Omental fat pad (tissue), 4 donors: ENCODE measurements around the gene TNIP2. TPM values are rescaled to one million over a fixed set of nuclear protein-coding genes. Genes with fewer than 3 reads are reported as not detected.

Experiments
- ATAC-seq: fragments of 150-250 bp; one replicate; pipeline ENCODE4 v1.9.1; 2016; ENCODE audit warnings: mild to moderate bottlenecking, moderate library complexity; ENCODE audit not compliant: low FRiP score
- DNase-seq: peaks from one replicate; pipeline ENCODE4 v3.0.0-alpha.2; 2019; ENCODE audit warnings: low spot score
- CTCF ChIP-seq, 3 donors: fragments of 450-650 bp; IDR thresholded peaks; one replicate each; pipeline ENCODE4 v1.5.1; 2016 to 2017; ENCODE audit warnings: antibody characterized with exemption in 3 of 3, mild to moderate bottlenecking in 3 of 3, moderate library complexity in 2 of 3
- total RNA-seq, 4 donors: library from RNA; depleted of rRNA; stranded (reverse); fragments of >200 nt; gene quantifications; one replicate each; pipeline ENCODE4 v1.1.0, GENCODE V29; 2016

Gene TNIP2
- total RNA-seq, 4 donors from 2014 or later: 50.1 to 108 (median 75.4) TPM

DNA sequence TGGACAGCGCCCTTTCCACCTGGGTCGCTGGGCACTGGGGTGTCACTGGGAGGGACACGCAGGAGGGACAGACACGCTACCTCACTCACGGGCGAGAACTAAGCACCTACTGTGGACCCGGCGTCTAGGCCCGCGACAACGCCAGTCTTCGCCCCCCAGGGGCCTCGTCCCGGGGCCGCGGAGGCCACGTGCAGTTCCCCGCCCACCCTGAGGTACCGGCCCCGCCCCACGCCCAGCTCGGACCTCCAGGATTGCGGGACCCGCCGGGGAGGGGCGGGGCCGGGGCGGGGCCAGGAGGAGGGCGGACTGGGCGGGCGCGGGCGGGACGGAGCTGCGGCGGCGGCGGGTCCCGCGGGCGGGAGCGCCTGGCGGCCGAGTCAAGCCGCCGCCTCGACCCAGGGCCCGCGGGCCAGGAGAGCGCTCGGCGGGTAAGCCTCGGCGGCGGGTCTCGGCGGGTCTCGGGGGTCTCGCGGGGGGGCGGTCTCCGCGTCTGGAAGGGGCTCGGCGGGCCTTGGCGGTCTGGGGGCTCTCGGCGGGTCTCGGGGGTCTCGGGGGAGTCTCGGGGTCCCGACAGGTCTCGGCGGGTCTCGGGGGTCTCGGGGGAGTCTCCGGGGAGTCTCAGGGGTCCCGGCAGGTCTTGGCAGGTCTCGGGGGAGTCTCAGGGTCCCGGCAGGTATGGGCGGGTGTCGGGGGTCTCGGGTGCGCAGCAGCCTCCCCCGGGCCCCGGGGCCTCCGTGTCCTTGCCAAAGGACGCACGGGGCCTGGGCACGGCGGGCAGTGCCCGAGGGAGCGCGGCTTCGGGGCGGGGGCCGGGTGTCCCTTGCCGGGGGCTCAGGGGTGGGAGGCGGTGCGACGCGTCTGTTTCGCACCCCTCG lies 36.8 kb upstream of the TNIP2 start, which contains the start of gene SH3BP2:
Gene SH3BP2 (plus strand): TSS at position 375 of the 875 bp plus-strand sequence. CDS start 27,533 bp downstream, outside the sequence.
- ATAC-seq (peak; percentile 75), DNase-seq (peak; percentile 52)
- TF ChIP-seq CTCF (IDR thresholded peaks at IDR 0.05): no peak

DNA sequence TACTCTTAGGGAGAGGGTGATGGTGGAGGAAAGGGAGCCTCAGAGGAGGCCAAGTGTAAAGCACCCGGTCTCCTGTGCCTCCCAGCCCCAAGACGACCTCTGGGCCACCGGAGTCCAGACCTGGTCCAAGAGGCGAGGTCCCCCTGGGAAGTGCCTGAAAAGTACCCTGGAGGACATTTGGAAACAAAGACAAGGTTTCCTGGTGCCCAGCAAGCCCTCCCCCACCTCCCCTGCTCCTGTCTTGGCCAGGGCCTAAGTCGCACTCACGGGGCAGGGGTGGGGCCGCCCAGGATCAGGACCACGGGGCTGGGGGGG lies 36.2 kb upstream of the TNIP2 start:
- ATAC-seq: no peak
- DNase-seq: no peak
- TF ChIP-seq CTCF (IDR thresholded peaks at IDR 0.05): no peak

DNA sequence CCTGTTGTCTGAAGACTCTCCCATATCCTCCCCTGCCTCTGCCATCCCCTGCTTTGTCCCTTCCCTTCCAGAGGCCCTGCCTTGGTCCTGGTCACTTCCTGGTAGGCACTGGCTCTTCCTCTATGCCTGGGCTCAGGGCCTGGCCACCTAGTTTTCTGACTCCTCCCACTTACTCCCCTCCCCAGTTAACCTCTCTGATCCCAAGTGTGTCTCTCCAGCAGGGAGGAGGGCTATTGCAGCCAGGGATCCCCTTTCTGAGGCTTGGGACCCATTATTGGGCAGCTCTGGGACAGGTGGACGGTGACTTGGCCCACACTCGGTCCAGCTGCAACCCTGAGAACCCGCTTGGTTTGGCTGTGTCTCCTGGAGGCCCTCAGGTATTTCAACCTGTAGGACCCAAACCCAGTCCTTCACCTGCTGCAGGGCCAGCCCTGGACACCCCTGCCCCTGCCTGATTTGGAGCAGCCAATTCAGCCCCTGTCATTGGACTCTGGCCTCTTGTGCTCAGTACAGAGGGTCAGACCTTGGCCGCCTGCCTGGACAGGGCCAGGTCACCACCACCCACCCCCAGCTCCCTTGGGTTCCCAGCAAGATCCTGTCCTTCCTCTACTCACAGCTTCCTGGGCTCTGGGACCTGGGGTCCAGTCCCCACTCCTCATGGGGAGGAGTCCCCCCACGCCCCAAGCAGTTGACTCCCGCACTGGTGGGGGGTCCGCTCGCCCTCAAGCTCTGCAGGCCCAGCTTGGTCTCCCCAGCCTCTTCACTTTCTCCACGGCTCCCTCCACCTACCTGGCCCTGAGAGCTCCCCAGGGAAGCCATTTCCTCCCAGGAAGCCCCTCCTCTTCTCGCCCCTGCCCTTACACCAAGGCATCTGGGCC lies 35.6 kb upstream of the TNIP2 start:
- TF ChIP-seq CTCF (IDR thresholded peaks at IDR 0.05): no peak
- ATAC-seq: no peak
- no peak for DNase-seq

DNA sequence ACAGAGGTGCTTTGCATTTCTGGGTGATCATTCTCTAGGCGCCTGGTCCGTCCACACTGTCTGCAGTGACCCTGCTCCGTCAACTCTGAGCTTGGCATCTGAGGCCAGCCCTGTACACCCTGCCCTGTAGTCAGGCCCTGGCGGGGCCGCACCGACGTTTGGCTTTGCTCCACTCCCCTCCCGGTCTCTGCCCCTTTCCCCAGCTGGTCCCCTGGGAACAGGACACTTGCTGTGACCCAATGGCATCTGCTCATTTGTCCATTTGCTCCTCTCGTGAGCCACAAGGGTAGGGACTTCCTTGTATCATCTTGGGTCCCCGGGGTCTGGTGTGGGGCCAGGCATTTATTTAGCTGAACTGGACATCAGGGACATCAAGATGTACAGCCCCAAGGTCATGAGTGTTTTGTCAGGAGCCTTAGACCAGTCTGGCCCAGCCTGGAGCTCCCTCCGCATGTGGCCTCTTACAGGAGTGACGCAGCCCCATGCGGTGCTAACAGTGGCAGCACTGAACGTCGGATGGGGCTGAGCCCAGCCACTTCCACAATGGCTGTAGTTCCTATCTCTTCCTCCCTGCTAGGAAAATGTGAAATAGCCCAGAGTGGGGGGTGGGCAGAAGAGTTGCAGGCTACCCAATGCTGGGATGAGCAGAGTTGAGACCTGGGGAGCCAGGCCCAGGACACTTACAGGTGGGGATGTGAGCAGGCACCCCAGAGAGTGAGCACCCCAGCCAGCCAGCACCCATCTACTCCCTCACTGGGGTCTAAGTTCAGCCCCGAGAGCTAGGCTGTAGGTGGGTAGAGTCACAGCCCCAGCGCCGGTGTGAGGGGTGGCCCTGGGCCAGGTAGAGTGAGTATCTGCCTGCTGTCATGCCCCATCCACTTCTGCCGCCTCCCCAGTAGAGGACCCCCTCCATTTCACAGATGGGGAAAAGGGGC lies 34.7 kb upstream of the TNIP2 start:
- ATAC-seq: no peak
- TF ChIP-seq CTCF (IDR thresholded peaks at IDR 0.05): no peak
- no peak for DNase-seq

GRCh38 chr4:2789793-2790582 lies 33.9 kb upstream of the TNIP2 start:
- DNase-seq: no peak

More at GRCh38 chr4:2789793-2790582, 33.9 kb upstream of the TNIP2 start:
- ATAC-seq: no peak
- no peak for TF ChIP-seq CTCF (IDR thresholded peaks at IDR 0.05)
